Activated T-cell treated with anti-CD3 and anti-CD28 coated beads, Interleukin-2, amount 50 U/mL, for 1 hour (primary cell): ENCODE results near the gene C6.
"Not testable (repeated sequence)": the region's sequence is repeated elsewhere in the genome, so short reads cannot be mapped to it uniquely, and the experiment has no call there.

Source experiments
- DNase-seq: peaks from one replicate; pipeline ENCODE4 v3.0.0-alpha.2; 2020

C6 gene

DNA sequence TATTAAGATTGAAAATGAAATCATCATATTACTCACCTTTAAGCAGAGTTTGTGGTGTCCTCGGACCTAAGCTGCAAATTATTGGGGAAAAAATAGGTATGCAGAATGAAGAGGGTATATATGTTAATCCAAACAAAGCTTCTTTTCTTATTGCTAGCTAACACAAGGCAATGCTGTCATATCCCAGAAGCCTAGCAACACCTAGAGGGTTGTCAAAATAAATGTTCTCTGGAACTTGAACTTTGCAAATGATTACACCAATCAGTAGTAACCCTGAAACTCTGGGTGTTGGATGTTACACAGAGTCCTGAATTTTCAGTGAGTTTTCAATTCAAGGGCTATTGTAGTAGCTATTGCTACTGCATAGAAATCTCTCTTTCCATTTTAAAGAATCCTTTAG lies at the start of gene C6:
Gene C6, minus strand, starts transcription at position 193 of the 400 bp plus-strand sequence. CDS start 10,302 bp downstream, outside the sequence.
- no peak for DNase-seq

DNA sequence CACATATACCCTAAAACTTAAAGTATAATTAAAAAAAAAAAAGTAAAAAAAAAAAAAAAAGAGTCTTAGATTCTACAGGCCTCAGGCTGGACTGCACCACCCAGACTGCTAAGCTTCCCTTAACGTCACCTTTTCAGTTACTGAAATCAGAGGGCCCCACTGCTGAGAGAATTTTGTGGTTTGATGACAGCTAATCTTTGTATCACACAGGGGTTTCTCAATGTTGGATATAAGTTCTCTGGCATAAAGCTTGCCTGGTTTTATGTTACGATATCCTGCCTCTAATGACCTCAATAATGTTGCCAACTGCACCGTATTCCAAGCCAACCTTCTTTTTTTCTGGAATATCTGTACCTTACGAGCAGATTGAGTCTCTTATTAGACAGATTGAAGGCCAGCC lies 43.1 kb upstream of the C6 start:
- no peak for DNase-seq

DNA sequence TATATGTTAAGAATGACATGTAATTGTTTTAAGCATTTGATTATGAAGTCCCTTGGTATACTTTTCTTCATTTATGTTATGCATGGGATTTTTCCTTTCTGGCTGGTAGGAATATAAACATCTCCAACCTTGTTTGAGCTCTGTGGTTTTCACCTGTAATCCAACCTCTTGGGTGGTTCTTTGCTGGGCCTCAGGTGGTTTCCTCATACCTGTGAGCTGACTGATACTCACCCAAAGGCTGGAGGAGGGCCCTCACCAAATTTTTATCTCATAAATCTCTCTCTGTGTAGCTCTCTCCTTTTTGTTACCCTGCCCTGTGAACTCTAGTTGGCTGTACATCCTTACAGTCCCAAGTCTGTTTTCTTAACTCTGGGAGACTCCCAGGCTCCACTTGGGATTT lies 39.8 kb upstream of the C6 start:
- DNase-seq = no peak

DNA sequence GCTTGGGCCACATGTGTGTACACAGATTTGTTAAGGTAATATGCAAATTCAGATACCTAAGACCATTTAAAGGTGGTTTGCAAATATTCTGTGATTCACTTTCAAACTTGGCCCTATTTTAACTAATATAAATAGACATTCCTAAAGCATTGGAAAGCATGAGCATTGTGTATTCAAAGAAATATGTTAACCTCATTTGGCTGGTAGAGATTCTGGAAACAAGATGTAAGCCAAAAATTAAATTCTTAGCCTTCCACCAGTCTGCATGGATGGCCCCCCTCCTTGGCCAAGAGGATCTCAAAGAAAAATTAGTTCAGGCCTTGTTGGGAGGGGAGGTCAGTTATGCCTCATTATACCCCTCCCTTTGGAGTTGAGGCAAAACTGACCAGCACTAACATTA lies 38.7 kb upstream of the C6 start:
- DNase-seq = no peak

DNA sequence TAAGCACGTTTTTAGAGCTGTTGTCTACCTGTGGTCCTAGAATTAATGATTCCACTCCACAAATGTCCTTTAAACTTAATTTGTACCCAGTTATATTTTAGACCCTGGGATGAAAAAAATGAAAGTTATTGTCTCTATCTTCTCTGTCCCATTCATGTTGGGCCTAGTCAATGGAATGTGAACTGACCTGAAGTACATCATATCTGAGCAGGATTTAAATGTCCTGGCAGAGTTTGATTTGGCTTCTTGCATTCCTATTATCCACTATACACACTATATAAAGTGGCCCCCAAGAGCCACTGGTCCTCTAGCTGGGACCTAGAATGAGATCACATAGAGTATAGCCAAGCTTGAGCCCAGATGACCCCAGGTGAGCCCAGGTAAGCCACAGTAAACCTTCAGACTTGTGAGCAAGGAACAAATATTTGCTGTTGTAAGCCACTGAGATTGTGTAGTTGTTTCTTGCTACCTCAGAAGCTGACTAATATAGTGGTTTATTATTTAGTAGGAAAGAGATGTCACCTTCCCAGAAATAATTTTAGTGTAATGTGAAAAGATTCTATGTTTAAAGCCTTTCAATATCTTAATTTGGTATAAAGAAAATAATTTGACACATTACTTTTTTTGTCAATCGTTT lies 37.1 kb upstream of the C6 start:
- DNase-seq = no peak

DNA sequence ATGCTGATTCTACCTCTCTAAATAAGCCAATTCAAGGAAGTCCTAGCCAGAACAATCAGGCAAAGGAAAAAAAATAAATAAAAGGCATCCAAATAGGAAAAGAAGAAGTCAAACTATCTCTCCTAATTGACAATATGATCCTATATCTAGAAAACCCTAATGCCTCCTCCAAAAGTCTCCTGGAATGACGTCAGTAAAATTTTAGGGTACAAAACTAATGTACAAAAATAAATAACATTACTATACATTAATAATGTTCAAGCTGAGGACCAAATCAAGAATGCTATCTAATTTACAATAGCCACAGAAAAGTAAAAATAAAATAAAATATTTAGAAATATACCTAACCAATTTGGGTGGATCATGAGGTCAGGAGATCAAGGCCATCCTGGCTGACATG lies 33.8 kb upstream of the C6 start:
- no peak for DNase-seq

DNA sequence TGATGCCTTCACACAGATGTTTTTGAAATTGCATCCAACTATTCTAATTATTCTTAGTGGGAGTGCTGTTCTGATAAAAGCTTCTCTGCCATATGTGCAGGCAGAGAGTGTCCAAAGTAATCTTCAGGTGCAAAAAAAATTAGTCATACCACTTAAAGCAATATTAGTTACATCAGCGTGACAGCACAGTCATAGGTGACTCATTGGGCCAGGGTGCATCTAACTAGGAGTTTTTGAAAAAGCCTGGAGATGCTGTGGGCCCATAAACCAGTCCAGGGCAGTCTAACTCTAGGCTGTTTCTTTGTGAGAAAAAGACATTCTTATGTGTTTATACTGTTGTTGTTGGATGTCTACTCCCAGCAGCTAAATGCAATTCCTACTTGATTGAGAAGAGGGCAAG lies 33.0 kb upstream of the C6 start:
- no peak for DNase-seq

DNA sequence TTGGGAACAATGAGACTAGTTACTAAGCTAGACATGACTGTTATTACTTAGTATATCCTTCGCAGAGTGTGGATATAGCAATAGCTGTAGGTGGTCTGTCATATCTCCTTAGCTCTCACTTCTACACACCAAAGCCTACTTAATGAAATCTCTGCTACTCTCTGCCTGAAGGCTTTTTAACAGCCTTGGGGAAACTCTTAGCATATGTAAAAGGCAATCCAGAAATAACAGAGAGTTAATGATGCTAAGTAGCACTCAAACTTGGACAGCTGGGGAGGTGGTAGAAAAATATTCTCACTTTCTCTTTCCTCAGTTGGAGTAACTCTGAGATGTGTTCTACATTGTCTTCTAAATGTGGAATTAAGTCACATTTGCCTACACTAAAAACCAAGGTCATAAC lies 30.2 kb upstream of the C6 start:
- no peak for DNase-seq

DNA sequence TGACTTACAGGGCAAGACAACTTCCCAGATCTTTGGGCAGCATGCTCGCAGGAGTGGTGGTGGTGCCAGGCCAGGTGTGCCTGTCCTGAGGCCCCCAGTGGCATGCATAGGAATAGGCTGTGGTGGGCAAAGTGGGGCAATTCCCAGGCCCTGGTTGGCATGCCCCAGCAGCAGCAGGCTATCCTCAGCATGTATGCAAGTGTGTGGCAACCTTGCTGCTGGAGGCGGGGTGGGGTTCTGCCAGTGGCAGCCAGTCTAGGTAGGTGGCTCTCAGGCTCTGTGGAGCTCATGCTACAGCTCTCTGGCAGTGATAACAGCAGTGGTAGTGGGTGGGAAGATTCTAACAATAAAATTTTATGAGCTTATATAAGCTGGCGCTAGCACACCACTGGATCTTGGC lies 27.7 kb upstream of the C6 start:
- no peak for DNase-seq

DNA sequence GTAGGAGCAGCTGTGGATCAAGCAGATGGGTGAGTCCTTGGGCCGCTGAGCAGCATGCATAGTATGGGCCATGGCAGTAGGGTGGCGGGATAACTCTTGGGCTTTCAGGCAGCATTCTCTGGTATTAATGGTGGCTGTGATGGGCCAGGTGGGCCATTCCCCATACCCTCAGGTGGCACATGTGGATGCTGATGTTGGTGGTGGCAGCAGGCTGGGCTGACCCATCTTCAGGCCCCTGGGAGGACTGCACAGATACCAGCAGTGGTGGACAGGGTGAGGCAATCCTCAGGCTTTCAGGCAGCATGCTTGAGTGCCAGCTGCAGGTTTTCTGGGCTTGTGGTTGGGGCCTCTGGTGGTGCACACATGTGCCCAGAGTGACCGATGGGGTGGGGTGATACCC lies 27.1 kb upstream of the C6 start:
- DNase-seq = no peak

DNA sequence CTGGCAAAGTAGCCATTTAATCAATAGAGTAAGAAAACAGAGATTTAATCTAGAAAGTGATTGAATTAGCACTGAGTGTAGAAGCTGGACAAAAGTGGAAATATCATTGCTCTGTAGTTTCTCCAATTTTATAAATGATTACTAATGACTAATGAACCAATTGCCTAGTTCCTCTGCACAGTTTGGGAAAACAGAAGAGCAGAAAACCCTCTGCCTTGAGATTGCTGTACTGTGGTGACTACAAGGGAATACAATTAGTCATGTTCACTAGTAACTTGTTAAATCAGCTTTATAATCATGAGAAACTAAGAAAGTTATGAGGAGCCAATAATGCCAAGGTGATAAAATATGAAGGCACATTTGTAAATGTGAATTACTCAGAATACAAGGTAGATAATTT lies 21.1 kb upstream of the C6 start:
- DNase-seq = no peak

DNA sequence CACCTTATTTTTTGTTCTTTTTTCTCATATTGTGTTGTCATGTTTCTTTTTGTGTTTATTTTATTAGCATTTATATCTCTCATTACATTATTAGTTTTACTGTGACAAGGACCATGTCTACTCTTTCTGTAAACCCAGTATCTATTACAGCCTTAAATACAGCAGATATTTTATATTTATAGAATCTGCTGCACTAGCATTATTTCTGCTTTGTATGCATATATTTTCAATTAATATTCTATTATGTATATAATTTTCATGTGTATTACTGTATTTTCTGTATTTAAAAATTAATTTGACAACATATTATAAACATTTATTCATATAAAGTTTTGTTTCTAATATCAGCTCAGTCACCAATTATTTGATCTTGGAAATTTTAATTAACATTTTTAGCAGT lies 19.5 kb upstream of the C6 start:
- DNase-seq = no peak

DNA sequence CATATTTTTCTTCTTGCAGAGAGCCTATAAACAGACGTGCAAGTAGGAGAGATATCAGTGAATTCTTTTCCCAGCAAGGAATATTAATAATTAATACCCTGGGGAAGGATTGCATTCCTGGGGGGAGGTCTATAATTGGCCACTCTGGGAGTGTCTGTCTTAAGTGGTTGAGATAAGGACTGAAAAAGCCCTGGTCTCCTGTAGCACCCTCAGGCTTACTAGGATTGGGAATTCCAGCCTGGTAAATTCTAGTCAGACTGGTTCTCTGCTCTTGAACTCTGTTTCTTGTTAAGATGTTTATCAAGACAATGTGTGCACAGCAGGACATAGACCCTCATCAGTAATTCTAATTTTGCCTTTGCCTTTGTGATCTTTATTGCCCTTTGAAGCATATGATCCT lies 16.9 kb upstream of the C6 start:
- DNase-seq = not testable (repeated sequence)

DNA sequence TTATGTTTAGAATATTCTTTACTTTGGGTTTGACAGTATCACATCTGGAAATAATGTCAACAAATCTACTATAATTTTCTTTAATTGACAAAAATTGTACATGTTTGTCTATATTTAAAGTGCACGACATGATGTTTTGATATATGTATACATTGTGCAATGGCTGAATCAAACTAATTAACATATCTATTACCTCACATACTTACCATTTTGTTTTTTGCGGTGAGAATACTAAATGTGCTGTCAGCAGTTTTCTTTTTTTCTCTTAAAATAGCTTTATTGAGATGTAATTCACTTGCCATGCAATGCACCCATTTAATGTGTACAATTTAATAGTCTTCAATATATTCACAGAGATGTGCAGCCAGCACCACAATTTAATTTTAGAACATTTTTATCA lies 10.6 kb upstream of the C6 start:
- no peak for DNase-seq

DNA sequence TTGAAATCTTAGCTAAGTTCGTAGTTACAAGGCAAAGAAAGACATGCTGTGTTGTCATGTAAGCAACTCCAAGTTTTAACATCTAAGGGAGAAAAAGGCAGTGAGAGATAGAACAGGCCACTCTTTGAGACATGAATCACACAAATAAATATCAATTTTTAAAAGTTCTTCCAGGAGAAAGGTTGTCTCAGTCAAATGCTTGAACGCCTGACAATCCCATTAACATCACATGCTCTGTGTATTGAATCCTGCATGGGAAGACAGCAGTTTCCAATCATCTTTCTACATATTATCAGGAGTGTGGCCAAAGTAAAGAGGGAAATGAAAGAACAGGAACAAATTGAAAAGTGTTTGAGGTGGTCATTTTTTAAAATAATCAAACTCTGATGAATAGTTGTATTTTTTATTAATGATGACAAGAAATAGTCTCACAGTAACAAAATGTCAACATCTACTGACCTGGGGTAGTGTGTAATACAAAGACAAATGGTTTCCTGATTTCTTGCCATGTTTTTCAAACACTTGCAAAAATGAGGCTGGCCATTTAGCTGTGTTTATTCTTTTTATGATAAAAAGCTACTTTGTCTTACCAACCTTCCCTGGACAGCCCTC lies 6.4 kb upstream of the C6 start:
- no peak for DNase-seq

DNA sequence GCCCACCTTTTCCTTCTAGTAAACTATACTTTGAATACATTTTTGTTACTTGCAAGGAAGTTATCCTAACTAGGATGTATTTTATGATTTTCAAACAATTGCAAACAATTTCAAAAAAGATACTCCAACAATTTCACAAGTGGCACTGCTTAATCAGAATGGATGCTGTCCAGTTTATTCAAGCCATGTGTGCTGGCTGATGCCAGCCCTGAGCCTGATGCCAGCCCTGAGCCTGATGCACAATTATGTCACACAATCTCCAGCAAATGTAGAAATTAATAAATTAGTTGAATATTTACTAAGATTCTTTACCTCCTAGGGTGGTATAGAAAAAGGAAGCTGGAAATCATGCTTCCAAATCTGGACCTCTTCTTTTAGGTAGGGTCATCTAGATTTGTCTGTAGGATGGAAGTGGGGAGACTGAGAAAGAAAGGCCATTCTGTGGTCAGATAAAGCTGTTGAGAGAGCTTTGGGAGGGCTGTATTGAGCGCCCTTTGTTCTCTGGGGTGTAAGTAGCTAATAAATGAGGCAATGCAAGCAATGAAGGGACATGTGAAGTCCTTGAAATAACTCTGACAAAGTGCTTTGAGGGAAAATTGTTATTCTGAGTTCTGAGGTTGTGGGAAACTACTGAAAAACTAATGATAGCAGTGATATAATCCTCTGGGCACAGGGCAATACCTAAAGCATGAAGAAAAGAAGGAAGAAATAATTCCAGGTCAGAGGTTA lies 5.8 kb upstream of the C6 start:
- no peak for DNase-seq

DNA sequence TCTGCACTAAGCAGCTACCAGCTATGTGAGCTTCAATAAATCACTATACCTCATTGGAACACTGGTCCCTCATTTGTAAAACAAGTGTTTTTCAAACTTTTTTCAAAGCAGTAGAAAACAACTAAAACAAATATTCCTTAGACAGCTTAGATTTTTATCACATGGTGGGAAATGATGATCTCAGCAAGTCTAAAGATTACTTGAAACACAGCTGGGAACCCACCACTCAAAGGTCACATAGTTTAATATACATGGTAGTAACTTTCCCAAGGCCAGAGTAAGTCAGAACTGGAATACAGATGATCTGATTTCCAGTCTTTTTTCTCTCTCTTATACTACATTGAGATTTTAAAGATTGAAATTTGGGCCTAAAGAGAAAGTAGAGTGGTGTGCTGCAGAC lies 850 bp upstream of the C6 start:
- DNase-seq = no peak

DNA sequence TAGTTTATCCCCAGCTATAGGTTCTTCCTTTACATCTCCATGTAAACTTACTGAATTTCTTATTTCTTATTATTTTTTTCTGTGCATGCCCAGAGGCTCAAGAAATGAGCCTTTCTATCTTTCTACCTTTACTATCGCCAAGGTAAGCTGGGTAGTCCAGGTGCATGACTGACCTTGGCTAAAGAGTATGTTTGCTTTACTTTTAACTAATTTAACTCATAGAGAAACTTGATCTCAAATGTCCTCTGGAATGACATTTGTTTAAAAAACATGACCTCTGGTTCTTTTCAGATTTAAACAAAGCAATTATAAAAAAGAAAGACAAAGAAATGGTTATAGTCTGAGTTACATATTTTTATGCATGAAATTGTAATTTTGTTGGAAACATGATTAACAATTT lies 397 bp downstream of the C6 start:
- DNase-seq = no peak

DNA sequence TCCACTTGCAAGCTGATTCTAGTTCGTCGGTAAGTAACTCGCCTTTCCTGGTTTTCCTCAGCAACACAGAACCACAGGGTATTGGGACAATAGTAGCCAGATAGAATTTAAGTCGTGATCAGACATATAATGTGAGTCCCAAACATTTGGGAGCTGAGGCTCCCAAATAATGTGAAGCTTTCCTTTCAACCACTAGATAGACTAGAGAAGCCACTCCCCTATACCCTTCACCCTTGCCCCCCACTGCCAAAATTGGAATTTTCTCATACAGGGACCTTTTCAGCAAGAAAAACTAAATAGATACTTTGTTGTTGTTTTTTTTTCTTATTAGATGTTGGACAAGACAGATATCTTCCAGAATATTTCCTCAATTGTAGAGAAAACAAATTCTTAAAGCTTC lies 1.9 kb downstream of the C6 start:
- no peak for DNase-seq

DNA sequence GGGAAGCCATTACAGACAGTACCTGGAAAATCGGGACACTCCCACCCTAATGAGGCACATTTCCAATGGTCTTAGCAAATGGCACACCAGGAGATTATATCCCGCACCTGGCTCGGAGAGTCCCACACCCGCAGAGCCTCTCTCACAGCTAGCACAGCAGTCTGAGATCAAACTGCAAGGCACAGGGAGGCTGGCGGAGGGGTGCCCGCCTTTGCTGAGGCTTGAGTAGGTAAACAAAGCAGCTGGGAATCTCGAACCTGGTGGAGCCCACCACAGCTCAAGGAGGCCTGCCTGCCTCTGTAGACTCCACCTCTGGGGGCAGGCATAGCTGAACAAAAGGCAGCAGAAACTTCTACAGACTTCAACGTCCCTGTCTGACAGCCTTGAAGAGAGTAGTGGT lies 7.9 kb downstream of the C6 start:
- not testable (repeated sequence) for DNase-seq

DNA sequence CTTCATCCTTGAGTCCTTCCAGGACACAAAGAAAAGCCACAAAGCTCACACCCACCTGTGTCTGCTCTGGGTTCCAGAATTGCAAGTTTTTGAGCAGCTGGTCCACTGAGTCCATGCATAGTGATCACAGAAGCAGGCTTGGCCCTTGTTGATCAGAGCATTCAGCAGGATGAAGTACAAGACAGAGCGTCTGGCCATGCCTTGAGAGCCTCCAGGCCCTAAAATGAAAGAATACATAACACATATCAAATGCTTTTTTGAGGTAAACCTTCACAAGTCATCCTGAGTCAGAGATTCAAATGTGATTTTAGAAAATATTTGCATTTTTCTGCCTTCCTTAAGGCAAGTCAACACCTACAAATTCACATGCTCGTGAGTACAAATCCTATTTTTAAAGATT lies 10.3 kb downstream of the C6 start:
- DNase-seq = no peak

DNA sequence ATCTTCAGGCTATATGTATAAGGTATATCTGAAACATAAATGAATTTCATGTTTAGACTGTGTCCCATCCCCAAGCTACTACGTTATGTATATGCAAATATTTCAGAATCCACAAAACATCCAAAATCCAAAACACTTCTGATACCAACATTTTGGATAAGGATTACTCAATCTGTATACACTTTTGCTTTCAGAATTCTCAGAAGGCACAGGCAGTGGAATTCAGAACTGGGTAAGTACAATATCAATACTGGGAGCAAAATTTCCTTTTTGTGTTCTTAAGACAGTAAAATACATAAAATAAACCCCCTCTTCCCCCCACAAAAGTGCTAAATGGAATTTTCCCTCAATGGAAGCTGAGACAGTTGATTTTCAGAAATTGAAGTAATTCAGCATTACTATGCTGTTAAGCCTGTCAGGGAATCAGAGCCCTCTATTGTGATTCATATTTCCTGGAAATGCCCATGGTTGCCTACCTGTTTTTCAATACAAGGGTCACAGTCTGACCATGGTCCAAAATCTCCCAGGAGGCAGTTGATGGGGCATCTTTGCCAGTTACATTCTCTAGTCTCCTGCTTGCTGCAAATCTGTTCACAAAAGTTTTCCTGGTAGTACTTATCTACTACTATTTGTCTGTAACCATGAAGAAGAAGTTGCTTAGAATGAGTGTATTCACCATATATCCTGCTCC lies 12.1 kb downstream of the C6 start:
- DNase-seq = no peak

DNA sequence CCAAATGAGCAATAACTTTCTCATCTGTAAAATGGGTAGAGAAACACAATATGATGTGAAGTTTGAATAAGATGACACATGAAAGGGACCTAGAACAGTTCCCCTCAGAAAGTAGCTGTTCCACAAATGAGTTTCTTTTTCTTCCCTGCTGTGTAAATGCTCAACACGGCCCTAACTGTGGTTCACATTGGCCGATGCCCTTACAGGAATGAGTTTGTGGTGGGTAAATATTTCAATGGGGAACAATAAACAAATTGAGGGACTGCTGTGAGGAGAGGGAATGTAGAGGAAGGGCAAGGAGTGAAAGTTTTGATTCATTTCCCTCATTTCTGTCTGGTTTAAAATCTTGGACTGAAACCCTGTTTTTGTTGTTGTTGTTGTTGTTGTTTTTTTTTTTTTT lies 12.8 kb downstream of the C6 start:
- no peak for DNase-seq

DNA sequence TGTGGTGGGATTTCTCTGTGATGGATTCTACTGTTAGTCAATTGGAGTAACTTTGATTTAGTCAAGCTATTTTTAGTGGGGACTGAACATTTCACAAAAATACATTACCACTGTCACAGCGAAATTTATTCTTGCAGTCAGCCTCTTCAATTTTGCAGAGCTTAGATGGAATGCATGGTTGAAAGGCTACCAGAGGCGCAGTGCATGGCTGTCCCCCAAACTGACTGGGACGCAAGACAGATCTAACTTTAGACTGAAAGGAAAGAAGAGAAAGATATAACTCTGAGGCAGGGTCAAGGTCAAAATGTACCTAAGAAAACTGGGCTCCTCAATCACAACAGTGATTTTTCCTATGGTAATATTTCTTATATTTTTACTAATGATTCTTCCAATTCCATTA lies 13.7 kb downstream of the C6 start:
- DNase-seq = no peak
